Ishikawa (cell line): ENCODE data around the gene SGSM1.

Experiments used
- CEBPB ChIP-seq: IDR thresholded peaks from 2 replicates; pipeline ENCODE4 v1.6.1; 2012
- CREB1 ChIP-seq: IDR thresholded peaks from 2 replicates; pipeline ENCODE4 v1.6.1; 2012; ENCODE audit warnings: low read depth
- EGR1 ChIP-seq: IDR thresholded peaks from 2 replicates; pipeline ENCODE4 v1.6.1; 2012
- EP300 ChIP-seq: IDR thresholded peaks from 2 replicates; pipeline ENCODE4 v1.6.1; 2012; ENCODE audit warnings: borderline replicate concordance
- FOXM1 ChIP-seq: IDR thresholded peaks from 2 replicates; pipeline ENCODE4 v1.6.1; 2012; ENCODE audit warnings: low read depth, borderline replicate concordance
- NFIC ChIP-seq: IDR thresholded peaks from 2 replicates; pipeline ENCODE4 v1.6.1; 2012
- RAD21 ChIP-seq: IDR thresholded peaks from 2 replicates; pipeline ENCODE4 v1.6.1; 2012; ENCODE audit warnings: low read depth
- TAF1 ChIP-seq: IDR thresholded peaks from 2 replicates; pipeline ENCODE4 v1.6.1; 2012; ENCODE audit warnings: low read depth, mild to moderate bottlenecking
- TCF12 ChIP-seq: IDR thresholded peaks from 2 replicates; pipeline ENCODE4 v1.6.1; 2012; ENCODE audit warnings: low read depth
- TEAD4 ChIP-seq: IDR thresholded peaks from 2 replicates; pipeline ENCODE4 v1.6.1; 2012
- USF1 ChIP-seq: IDR thresholded peaks from 2 replicates; pipeline ENCODE4 v1.6.1; 2012
- YY1 ChIP-seq: IDR thresholded peaks from 2 replicates; pipeline ENCODE4 v1.6.1; 2012; ENCODE audit warnings: low read depth
- ZBTB7A ChIP-seq: IDR thresholded peaks from 2 replicates; pipeline ENCODE4 v1.6.1; 2012; ENCODE audit warnings: low read depth
- TF ChIP-seq, protein P1 (sequence below): IDR thresholded peaks from 2 replicates; pipeline ENCODE4 v1.6.1; 2012; ENCODE audit warnings: low read depth, mild to moderate bottlenecking
- TF ChIP-seq, protein P2 (sequence below): IDR thresholded peaks from 2 replicates; pipeline ENCODE4 v1.6.1; 2012

The SGSM1 gene

GRCh38 chr22:24812950-24813775, 7.2 kb downstream of the SGSM1 start:
- TF ChIP-seq USF1 (no peak), TCF12 (no peak)

- TF ChIP-seq, protein P1, sequence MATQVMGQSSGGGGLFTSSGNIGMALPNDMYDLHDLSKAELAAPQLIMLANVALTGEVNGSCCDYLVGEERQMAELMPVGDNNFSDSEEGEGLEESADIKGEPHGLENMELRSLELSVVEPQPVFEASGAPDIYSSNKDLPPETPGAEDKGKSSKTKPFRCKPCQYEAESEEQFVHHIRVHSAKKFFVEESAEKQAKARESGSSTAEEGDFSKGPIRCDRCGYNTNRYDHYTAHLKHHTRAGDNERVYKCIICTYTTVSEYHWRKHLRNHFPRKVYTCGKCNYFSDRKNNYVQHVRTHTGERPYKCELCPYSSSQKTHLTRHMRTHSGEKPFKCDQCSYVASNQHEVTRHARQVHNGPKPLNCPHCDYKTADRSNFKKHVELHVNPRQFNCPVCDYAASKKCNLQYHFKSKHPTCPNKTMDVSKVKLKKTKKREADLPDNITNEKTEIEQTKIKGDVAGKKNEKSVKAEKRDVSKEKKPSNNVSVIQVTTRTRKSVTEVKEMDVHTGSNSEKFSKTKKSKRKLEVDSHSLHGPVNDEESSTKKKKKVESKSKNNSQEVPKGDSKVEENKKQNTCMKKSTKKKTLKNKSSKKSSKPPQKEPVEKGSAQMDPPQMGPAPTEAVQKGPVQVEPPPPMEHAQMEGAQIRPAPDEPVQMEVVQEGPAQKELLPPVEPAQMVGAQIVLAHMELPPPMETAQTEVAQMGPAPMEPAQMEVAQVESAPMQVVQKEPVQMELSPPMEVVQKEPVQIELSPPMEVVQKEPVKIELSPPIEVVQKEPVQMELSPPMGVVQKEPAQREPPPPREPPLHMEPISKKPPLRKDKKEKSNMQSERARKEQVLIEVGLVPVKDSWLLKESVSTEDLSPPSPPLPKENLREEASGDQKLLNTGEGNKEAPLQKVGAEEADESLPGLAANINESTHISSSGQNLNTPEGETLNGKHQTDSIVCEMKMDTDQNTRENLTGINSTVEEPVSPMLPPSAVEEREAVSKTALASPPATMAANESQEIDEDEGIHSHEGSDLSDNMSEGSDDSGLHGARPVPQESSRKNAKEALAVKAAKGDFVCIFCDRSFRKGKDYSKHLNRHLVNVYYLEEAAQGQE: peak; percentile 59
- no peak for TF ChIP-seq NFIC
Observed at GRCh38 chr22:24813861-24814770, 8.1 kb downstream of the SGSM1 start.

- no peak for TF ChIP-seq CEBPB
- no peak for TF ChIP-seq EP300
- no peak for TF ChIP-seq ZBTB7A
- no peak for TF ChIP-seq TEAD4
- no peak for TF ChIP-seq TAF1
- no peak for TF ChIP-seq RAD21
- no peak for TF ChIP-seq EGR1
- TF ChIP-seq CREB1: no peak
- TF ChIP-seq, protein P2, sequence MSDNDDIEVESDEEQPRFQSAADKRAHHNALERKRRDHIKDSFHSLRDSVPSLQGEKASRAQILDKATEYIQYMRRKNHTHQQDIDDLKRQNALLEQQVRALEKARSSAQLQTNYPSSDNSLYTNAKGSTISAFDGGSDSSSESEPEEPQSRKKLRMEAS: no peak
- TF ChIP-seq FOXM1: no peak
- no peak for TF ChIP-seq YY1
- TF ChIP-seq TCF12: no peak
- TF ChIP-seq, protein P1: no peak
- TF ChIP-seq NFIC: no peak
- no peak for TF ChIP-seq USF1
Observed at GRCh38 chr22:24816806-24817205, 10.8 kb downstream of the SGSM1 start.

DNA sequence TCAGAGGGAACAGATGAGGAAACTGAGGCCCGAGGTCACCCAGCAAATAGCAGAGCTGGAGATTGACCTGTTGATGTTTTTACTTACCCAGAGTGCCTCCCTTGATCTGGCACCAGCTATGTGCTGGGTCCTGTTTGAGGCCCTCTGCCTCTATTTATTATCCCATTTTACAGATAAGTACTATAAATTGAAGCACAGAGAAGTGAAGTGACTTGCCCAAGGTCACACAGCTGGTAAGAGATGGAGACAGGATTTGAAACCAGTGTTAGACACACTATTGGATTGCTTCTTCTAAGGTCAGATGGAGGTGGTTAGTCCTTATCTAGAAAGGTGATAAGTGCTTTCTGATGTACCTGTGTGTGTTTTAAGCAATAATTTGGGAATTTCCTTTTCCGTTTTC, 13.5 kb downstream of the SGSM1 start:
- TF ChIP-seq TAF1 (no peak), EP300 (no peak), EGR1 (no peak), USF1 (no peak), ZBTB7A (no peak), RAD21 (no peak), CEBPB (no peak), YY1 (no peak), NFIC (no peak), TCF12 (no peak), FOXM1 (no peak), TEAD4 (no peak), CREB1 (no peak)
- TF ChIP-seq, protein P2: no peak
- TF ChIP-seq, protein P1: no peak
